ENCODE measurements around the gene ERAL1.
"Not testable (repeated sequence)": the region's sequence is repeated elsewhere in the genome, so short reads cannot be mapped to it uniquely, and the experiment has no call there.

ERAL1 gene

DNA sequence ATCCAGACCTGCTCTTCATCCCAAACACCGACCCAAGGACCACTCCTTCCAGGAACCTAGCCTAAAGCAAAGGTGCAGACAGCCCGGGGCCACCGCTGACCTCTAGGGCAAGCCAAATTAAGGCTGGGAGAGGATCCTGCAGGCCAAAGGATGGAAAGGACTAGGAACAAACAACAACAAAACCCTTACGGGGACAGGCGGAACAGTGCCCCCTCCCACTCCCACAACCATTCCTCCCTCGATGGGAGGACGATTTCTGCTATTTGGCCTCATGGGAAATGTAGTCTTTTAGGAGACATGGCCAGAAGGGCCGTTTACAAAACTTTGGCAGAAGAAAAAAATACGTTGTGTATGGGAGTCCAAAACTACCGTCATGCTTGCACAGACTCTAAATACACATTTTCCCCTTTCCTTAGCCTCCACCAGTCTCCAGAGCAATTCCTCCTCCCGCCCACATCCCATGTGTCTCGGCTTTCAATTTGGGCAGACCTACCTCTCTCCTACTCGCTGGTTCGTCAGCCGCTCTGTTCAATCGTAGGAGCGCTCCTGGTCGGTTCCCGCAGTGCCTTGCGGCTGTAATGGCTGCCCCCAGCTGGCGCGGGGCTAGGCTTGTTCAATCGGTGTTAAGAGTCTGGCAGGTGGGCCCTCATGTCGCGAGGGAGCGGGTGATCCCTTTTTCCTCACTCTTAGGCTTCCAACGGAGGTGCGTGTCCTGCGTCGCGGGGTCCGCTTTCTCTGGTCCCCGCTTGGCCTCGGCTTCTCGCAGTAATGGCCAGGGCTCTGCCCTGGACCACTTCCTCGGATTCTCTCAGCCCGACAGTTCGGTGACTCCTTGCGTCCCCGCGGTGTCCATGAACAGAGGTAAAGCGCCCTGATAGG, at the start of gene ERAL1:
TSS of gene ERAL1 (plus strand) at position 560 of the 879 bp plus-strand sequence. CDS start at position 579, 19 bp downstream.
- peak within 1 kb of the TSS; percentile 90 for H3K27ac Mint-ChIP-seq
- H3K4me3 Mint-ChIP-seq = peak within 1 kb of the TSS; percentile 82
- DNase-seq (ENCODE audit: low spot score in 2 of 2) = peak; percentile 72 to 88
- peaks cover 17% of the 10 kb centered on the region for H3K4me1 Mint-ChIP-seq
- H3K36me3 Mint-ChIP-seq = peaks cover 37% of the 10 kb centered on the region
- ATAC-seq = peak; percentile 99
- no peaks in the 10 kb centered on the region for H3K9me3 Mint-ChIP-seq

DNA sequence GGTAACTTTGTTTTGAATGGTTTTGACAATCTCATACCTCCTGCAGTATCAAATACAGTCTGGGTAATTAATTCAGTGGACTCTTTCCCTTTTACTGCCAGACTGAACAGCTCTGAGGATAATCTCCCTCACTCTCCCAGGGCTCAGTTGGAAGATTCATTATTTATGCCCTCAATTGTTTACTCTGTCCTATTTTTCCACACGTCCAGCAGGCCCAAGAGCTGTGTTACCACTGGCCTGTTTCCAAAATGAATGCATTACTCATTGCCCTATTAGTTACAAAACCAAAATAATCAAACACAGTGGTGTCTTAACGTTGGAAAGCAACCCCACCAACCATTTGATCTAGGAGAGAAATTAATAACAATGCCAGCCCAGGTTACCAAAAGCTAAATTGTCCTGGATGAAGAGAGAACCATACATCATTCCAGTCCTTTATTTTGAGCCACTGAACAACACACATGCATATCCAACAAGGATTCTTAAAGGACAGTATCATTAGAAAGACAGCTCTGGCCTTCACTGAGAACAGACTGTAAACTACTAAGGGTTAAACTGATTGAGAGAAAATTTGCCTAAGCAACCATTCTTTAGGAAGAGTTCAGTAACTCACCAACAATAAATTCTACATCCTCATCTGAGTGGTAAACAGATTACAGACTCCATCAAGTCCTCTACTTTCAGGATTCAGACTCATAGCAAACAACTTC, 46.7 kb upstream of the ERAL1 start:
- no peak overlapping the region for H3K4me3 Mint-ChIP-seq
- peaks cover 28% of the 10 kb centered on the region for H3K4me1 Mint-ChIP-seq
- peaks cover 41% of the 10 kb centered on the region for H3K36me3 Mint-ChIP-seq
- H3K27ac Mint-ChIP-seq = peak overlapping the region; percentile 41
- H3K9me3 Mint-ChIP-seq = no peaks in the 10 kb centered on the region
- ATAC-seq (no peak), DNase-seq (ENCODE audit: low spot score in 2 of 2) (no peak)

DNA sequence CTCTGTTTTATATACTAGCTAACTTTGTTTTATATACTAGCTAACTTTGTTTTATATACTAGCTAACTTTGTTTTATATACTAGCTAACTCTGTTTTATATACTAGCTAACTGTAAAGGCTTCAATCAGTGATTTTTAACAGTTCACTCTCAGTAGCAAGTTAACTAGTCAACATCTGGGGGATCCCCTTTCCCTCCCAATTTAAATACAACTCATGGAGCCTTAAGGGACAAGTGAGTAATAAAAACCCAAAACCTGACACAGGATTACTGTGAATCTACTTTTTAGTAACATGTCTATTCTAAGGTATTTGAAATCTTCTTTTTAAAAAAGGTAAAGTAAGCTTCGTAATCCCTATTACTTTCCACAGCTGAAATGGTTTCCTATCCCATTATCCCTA, 44.4 kb upstream of the ERAL1 start:
- DNase-seq (ENCODE audit: low spot score in 2 of 2) (no peak), ATAC-seq (peak; percentile 70)
- peak overlapping the region; percentile 81 for H3K4me3 Mint-ChIP-seq
- peaks cover 18% of the 10 kb centered on the region for H3K36me3 Mint-ChIP-seq
- H3K9me3 Mint-ChIP-seq = no peaks in the 10 kb centered on the region
- no peak overlapping the region for H3K27ac Mint-ChIP-seq
- peaks cover 30% of the 10 kb centered on the region for H3K4me1 Mint-ChIP-seq

DNA sequence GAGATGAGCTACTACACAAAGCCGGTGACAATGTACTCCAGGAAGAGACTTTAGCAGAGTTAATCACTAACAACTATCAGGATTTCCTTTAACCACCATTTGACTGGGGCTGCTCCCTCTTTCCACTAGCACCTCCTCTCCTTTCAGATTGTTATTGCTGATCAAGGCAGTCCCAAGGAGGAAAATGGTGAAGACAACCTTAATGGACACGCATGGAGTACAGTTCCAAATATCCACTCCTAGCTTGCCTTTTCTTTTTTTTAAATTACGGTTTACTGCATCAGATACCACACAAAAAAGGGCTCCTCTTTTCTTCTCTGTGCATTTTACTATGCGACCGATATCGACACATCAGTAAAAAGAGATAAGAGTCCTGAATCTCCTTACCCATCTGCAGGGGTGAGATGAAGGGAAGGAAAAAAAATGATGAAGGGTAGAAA, 43.1 kb upstream of the ERAL1 start:
- peak overlapping the region; percentile 82 for H3K27ac Mint-ChIP-seq
- peak overlapping the region; percentile 81 for H3K4me3 Mint-ChIP-seq
- ATAC-seq = no peak
- H3K36me3 Mint-ChIP-seq = peaks cover 7% of the 10 kb centered on the region
- no peak for DNase-seq (ENCODE audit: low spot score in 2 of 2)
- H3K4me1 Mint-ChIP-seq = peaks cover 30% of the 10 kb centered on the region
- no peaks in the 10 kb centered on the region for H3K9me3 Mint-ChIP-seq

DNA sequence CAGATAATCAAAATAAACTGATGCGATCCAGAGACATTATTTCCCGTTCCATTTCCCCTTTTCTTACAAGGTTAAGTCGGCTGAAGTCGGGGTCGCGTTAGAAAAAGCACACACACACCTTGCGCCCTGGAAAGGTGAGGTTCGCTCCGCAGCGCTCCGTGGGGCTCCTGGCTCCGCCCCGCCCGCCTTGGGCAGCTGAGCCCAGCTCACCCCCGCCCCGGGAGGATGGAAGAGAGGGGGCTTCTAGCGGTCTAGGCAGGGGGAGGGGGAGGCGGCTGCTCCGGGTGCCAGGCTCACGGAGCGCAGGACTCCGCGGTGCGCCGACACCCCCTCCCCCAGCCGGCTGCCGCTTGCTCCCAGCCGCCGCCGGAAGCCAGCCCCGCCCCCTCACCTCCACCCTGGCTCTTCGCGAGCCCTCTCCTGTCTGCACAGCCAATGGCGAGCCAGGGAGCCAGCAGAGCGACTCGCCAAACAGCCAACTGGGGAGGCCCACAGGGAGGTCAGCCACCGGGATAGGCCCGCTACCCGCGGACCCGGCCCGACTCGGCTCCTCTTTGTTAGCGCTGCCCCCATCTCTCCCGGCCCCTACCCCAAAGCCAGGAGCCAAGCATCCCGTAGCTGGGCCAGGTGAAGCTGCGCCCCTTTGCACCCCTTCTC, 42.6 kb upstream of the ERAL1 start:
- ATAC-seq = peak; percentile 100
- Mint-ChIP-seq H3K4me3 (peak overlapping the region; percentile 81), H3K27ac (peak overlapping the region; percentile 82), H3K36me3 (peaks cover 4% of the 10 kb centered on the region), H3K4me1 (peaks cover 30% of the 10 kb centered on the region), H3K9me3 (no peaks in the 10 kb centered on the region)
- DNase-seq (ENCODE audit: low spot score in 2 of 2) = peak; percentile 88 to 95

DNA sequence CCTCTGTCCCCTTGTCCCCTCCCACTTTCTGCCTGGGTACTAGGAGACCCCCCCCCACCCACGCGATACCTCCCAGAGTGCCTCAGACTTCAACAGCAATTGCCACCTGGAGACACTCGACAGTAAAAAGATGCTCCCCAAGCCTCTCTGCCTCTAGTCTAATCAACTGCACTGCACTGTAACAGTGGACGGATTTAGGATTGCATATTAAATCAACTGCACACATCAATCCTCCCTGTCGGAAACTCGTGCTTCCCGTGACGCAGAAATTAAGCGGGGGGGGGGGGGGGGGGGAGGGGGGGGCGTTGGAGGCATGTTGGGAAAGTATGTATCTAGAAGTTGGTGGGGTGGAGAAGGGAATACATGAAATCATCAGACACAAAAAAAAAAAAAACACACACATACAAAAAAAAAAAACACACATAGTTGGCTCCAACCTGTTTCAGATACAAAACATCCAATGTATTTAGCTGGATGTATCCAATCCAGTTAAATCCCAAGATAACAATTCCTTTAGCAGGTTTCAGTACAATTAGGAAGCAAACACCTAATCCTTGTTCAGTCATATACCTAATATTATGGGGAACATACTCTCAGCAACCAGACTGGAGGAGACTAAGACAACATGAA, 42.0 kb upstream of the ERAL1 start:
- peak; percentile 60 for ATAC-seq
- H3K36me3 Mint-ChIP-seq = no peaks in the 10 kb centered on the region
- H3K4me3 Mint-ChIP-seq = peak overlapping the region; percentile 81
- no peak for DNase-seq (ENCODE audit: low spot score in 2 of 2)
- H3K4me1 Mint-ChIP-seq = peaks cover 27% of the 10 kb centered on the region
- H3K9me3 Mint-ChIP-seq = no peaks in the 10 kb centered on the region
- peak overlapping the region; percentile 82 for H3K27ac Mint-ChIP-seq

DNA sequence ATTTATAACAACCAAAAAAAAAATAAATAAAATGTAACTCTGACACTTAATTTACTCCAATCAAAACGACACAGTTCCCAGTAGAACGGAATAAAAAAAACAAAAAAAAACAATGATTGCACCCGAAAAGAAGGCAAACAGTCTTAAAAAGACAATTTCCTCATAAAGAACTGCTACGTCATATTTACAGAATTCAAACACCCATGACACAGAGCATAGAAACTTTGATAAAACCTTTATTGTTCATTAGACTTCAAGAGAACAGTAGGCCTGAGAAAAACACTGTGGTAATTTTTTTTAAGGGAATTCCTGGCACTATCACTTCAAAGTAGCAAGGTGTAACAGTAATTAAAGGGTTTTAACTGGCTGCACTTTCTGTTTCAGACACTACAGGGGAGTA, 38.3 kb upstream of the ERAL1 start:
- no peaks in the 10 kb centered on the region for H3K9me3 Mint-ChIP-seq
- H3K4me1 Mint-ChIP-seq = peaks cover 8% of the 10 kb centered on the region
- H3K27ac Mint-ChIP-seq = no peak overlapping the region
- H3K36me3 Mint-ChIP-seq = peaks cover 8% of the 10 kb centered on the region
- ATAC-seq (no peak), DNase-seq (ENCODE audit: low spot score in 2 of 2) (no peak)
- H3K4me3 Mint-ChIP-seq = no peak overlapping the region

DNA sequence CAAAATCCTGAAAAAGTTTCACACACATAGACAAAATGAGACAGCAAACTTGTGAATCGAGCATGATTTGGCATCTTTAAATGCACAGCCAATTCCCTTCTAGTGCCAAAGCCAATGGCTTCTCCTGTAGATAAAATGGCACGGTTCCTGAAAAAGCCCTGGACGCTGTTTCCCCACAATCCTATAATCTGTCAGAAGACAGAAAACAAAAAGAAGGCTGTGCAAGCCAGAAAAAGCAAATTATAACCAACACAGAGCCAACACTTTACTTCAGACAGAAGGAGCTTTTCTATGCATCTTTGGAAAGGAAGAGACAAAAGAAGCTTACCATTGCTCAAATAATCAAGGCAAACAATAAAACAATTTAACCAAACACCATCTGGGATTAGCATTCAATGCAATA, 36.0 kb upstream of the ERAL1 start:
- H3K9me3 Mint-ChIP-seq = no peaks in the 10 kb centered on the region
- no peak for DNase-seq (ENCODE audit: low spot score in 2 of 2)
- H3K36me3 Mint-ChIP-seq = peaks cover 11% of the 10 kb centered on the region
- no peak for ATAC-seq
- H3K4me1 Mint-ChIP-seq = peaks cover 8% of the 10 kb centered on the region
- H3K4me3 Mint-ChIP-seq = no peak overlapping the region
- no peak overlapping the region for H3K27ac Mint-ChIP-seq

DNA sequence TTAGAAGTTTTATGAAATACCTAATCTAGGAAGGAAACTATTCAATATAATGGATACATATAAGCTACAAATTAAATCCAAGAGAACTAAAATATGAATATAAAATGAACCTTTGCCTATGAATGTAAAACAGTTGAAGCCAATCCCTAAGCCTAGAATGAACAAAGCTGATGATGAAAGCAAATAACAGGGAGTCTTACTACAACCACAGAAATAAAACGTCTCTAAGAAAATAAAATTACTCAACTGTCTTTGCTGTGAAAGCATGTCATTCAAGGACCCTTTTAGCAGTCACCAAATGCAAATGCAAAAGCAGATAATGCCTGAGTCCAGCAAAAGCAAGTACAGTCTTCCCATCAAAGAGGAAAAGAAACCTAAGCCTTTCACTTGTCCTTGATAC, 35.2 kb upstream of the ERAL1 start:
- no peak overlapping the region for H3K27ac Mint-ChIP-seq
- H3K9me3 Mint-ChIP-seq = no peaks in the 10 kb centered on the region
- ATAC-seq (no peak), DNase-seq (ENCODE audit: low spot score in 2 of 2) (no peak)
- peaks cover 11% of the 10 kb centered on the region for H3K36me3 Mint-ChIP-seq
- H3K4me1 Mint-ChIP-seq = peaks cover 12% of the 10 kb centered on the region
- H3K4me3 Mint-ChIP-seq = no peak overlapping the region

DNA sequence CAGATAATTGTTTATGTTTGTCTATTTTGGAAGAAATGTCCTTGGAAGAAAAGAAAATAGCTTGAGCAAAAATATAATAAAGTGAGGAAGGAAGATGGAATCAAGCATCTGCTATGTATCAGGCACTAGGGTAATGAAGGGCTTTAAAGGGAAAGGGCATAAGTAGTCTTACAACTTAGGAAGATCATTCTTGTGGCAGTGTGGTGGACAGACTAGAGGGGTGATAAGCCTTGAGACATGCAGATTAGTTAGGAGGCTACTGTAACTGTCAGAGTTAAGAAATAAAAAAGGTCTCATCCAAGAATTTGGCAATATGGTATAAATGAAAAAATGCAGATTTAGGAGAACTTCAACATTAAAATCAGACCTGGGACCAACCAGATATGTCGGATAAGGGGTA, 27.1 kb upstream of the ERAL1 start:
- H3K9me3 Mint-ChIP-seq = no peaks in the 10 kb centered on the region
- H3K4me3 Mint-ChIP-seq = no peak overlapping the region
- DNase-seq (ENCODE audit: low spot score in 2 of 2) (no peak), ATAC-seq (no peak)
- peaks cover 53% of the 10 kb centered on the region for H3K36me3 Mint-ChIP-seq
- peak overlapping the region; percentile 3 for H3K27ac Mint-ChIP-seq
- peaks cover 14% of the 10 kb centered on the region for H3K4me1 Mint-ChIP-seq

DNA sequence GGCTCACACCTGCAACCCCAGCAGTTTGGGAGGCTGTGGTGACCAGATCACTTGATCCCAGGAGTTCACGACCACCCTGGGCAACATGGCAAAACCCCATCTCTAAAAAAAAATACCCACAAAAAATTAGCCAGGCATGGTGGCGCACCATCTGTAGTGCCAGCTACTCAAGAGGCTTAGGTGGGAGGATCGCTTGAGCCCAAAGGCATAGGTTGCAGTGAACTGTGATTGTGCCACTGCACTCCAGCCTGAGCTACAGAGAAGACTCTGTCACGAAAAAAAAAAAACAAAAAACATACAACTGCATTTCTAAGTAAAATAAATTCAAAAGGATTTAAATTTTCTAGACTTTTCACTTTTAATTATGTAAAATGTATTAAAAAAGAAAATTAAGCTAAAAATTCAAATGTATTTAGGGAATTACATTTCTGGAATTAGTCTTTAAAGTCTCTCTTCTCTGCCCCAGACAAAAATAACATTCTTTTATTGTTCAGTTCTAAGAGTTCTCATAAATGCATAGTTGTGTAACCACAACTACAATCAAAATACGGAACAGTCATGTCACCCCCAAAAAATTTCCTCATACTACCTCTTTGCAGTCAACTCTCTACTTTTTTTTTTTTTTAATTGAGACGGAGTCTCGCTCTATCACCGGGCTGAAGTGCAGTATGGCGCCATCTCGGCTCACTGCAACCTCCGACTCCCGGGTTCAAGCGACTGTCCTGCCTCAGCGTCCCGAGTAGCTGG, 26.3 kb upstream of the ERAL1 start:
- Mint-ChIP-seq H3K4me3 (no peak overlapping the region), H3K36me3 (peaks cover 55% of the 10 kb centered on the region), H3K4me1 (peaks cover 9% of the 10 kb centered on the region), H3K9me3 (no peaks in the 10 kb centered on the region), H3K27ac (no peak overlapping the region)
- ATAC-seq (no peak), DNase-seq (ENCODE audit: low spot score in 2 of 2) (no peak)

DNA sequence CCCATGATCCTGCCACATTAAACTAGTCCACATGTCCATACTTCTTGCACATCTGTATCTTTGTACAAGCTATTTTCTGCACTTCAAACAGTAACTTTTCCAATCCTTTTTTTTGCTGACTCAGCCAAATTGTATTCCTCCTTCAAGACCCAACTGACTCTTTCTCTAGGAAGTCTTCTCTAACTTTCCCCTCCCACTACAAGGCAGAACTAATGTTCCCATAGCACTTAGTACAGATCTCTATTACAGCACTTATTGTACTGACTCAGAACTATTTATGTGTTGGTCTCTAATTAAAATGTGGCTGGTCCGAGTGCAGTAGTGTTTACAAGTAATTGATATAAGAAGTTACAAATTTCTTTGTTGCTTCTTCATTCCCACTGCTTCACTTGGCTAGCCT, 20.4 kb upstream of the ERAL1 start:
- Mint-ChIP-seq H3K9me3 (no peaks in the 10 kb centered on the region), H3K36me3 (peaks cover 49% of the 10 kb centered on the region), H3K27ac (peak overlapping the region; percentile 6), H3K4me1 (peaks cover 16% of the 10 kb centered on the region), H3K4me3 (no peak overlapping the region)
- no peak for DNase-seq (ENCODE audit: low spot score in 2 of 2)
- no peak for ATAC-seq

DNA sequence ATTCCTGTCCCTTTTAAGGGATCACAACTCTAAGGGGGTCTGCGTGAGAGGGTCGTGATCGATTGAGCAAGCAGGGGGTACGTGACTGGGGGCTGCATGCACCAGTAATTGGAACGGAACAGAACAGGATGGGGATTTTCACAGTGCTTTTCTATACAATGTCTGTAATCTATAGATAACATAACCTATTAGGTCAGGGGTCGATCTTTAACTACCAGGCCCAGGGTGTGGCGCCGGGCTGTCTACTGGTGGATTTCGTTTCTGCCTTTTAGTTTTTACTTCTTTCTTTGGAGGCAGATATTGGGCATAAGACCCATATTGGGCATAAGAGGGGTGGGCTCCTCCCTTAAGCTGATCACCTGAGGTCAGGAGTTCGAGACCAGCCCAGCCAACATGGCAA, 18.3 kb upstream of the ERAL1 start:
- H3K27ac Mint-ChIP-seq; ATAC-seq; H3K4me3 Mint-ChIP-seq; H3K9me3 Mint-ChIP-seq; DNase-seq (ENCODE audit: low spot score in 2 of 2): not testable (repeated sequence)
- H3K36me3 Mint-ChIP-seq = peaks cover 28% of the 10 kb centered on the region
- peaks cover 24% of the 10 kb centered on the region for H3K4me1 Mint-ChIP-seq

DNA sequence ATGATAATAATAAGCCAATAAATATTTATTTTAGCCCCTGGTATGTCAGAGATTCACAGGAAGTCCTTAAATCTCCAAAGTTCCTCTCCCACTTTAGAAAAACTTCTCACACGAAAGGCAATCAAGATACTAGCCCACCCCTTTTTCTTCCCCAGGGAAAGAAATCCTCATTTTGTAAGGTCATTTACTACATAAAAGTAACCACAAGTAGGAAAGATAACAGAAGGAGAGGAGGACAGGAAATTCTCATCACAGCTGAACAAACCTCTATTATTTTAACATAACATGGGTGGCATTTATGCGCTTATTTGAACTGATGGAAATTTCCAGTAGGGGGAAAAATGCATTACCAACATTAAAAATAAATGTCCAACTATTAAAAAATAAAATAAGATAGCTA, 15.6 kb upstream of the ERAL1 start:
- no peaks in the 10 kb centered on the region for H3K9me3 Mint-ChIP-seq
- ATAC-seq (no peak), DNase-seq (ENCODE audit: low spot score in 2 of 2) (no peak)
- H3K4me3 Mint-ChIP-seq = no peak overlapping the region
- no peak overlapping the region for H3K27ac Mint-ChIP-seq
- H3K36me3 Mint-ChIP-seq = peaks cover 23% of the 10 kb centered on the region
- H3K4me1 Mint-ChIP-seq = peaks cover 25% of the 10 kb centered on the region

Data from stimulated activated effector memory CD8-positive, alpha-beta T cell treated with anti-CD3 and anti-CD28 coated beads, Interleukin-12 subunit alpha, Interleukin-12 subunit beta, amount 100 ng/mL, for 72 hours (primary cell).